ENCODE results near the gene P4HB. TPM values are rescaled to one million over a fixed set of nuclear protein-coding genes. Genes with fewer than 3 reads are reported as not detected.

The P4HB gene
- total RNA-seq, 1 donor from 2014 or later, result 462 TPM

GRCh38 chr17:81802856-81803643, 57.3 kb downstream of the P4HB start:
- Histone ChIP-seq H3K4me1 (no peaks in the 10 kb centered on the region), H3K36me3 (no peaks in the 10 kb centered on the region), H3K9me3 (no peaks in the 10 kb centered on the region), H3K27me3 (peaks cover 72% of the 10 kb centered on the region), H3K27ac (no peak overlapping the region), H3K4me3 (no peak overlapping the region)
- intact Hi-C loops (cut with DNase I), result no loop called here
- ATAC-seq (no peak), DNase-seq (no peak)
- TF ChIP-seq CTCF (IDR thresholded peaks at IDR 0.05), result no peak

GRCh38 chr17:81802048-81802758, 58.1 kb downstream of the P4HB start:
- peaks cover 65% of the 10 kb centered on the region for H3K27me3 ChIP-seq
- no peaks in the 10 kb centered on the region for H3K9me3 ChIP-seq
- intact Hi-C loops (cut with DNase I), result no loop called here
- no peak for DNase-seq
- no peak overlapping the region for H3K27ac ChIP-seq
- no peak for ATAC-seq
- H3K4me1 ChIP-seq, result no peaks in the 10 kb centered on the region
- H3K36me3 ChIP-seq, result no peaks in the 10 kb centered on the region
- no peak overlapping the region for H3K4me3 ChIP-seq
- TF ChIP-seq CTCF (IDR thresholded peaks at IDR 0.05), result no peak

GRCh38 chr17:81801327-81801726, 59.0 kb downstream of the P4HB start:
- no peak overlapping the region for H3K27ac ChIP-seq
- ATAC-seq (no peak), DNase-seq (no peak)
- peaks cover 57% of the 10 kb centered on the region for H3K27me3 ChIP-seq
- H3K9me3 ChIP-seq, result no peaks in the 10 kb centered on the region
- intact Hi-C loops (cut with DNase I), result no loop called here
- no peak for TF ChIP-seq CTCF (IDR thresholded peaks at IDR 0.05)
- H3K36me3 ChIP-seq, result no peaks in the 10 kb centered on the region
- no peak overlapping the region for H3K4me3 ChIP-seq
- H3K4me1 ChIP-seq, result no peaks in the 10 kb centered on the region

GRCh38 chr17:81794509-81794908, 65.8 kb downstream of the P4HB start:
- ATAC-seq (peak; percentile 99), DNase-seq (peak; percentile 80)
- Histone ChIP-seq H3K27me3 (no peaks in the 10 kb centered on the region), H3K9me3 (no peaks in the 10 kb centered on the region), H3K36me3 (no peaks in the 10 kb centered on the region), H3K4me3 (no peak overlapping the region), H3K4me1 (no peaks in the 10 kb centered on the region), H3K27ac (no peak overlapping the region)
- TF ChIP-seq CTCF (IDR thresholded peaks at IDR 0.05), result no peak
- intact Hi-C loops (cut with DNase I), result no loop called here

GRCh38 chr17:81794074-81794476, 66.3 kb downstream of the P4HB start:
- intact Hi-C loops (cut with DNase I), result no loop called here
- ATAC-seq (no peak), DNase-seq (no peak)
- Histone ChIP-seq H3K4me1 (no peaks in the 10 kb centered on the region), H3K9me3 (no peaks in the 10 kb centered on the region), H3K36me3 (no peaks in the 10 kb centered on the region), H3K27ac (no peak overlapping the region), H3K27me3 (no peaks in the 10 kb centered on the region), H3K4me3 (no peak overlapping the region)
- no peak for TF ChIP-seq CTCF (IDR thresholded peaks at IDR 0.05)

Other genes with a start within 250 kb of the P4HB start
- 93.6 TPM for gene NPLOC4, start 223.4 kb downstream of the P4HB start, total RNA-seq
- gene TSPAN10, start 223.3 kb downstream of the P4HB start, total RNA-seq, result 1.1 TPM
- gene PDE6G, start 204.0 kb downstream of the P4HB start, total RNA-seq, result 1.0 TPM
- 26.7 TPM for gene OXLD1, start 193.9 kb downstream of the P4HB start, total RNA-seq
- 13.7 TPM for gene CCDC137, start 193.8 kb downstream of the P4HB start, total RNA-seq
- gene ARL16, start 176.7 kb downstream of the P4HB start, total RNA-seq, result 19.5 TPM
- gene HGS, start 176.5 kb downstream of the P4HB start, total RNA-seq, result 88.3 TPM
- gene MRPL12, start 157.2 kb downstream of the P4HB start, total RNA-seq, result 40.3 TPM
- 6.3 TPM for gene SLC25A10, start 148.3 kb downstream of the P4HB start, total RNA-seq
- gene GCGR, start 56.4 kb downstream of the P4HB start, total RNA-seq, result not detected
- 72.8 TPM for gene MCRIP1, start 27.2 kb downstream of the P4HB start, total RNA-seq
- gene PPP1R27, start 25.5 kb downstream of the P4HB start, total RNA-seq, result not detected
- gene ARHGDIA, start 10.8 kb upstream of the P4HB start, total RNA-seq, result 386 TPM
- gene ALYREF, start 31.1 kb upstream of the P4HB start, total RNA-seq, result 39.4 TPM
- 91.0 TPM for gene ANAPC11, start 31.2 kb upstream of the P4HB start, total RNA-seq
- gene NPB, start 41.7 kb upstream of the P4HB start, total RNA-seq, result 0.55 TPM
- gene PCYT2, start 50.9 kb upstream of the P4HB start, total RNA-seq, result 46.1 TPM
- 27.5 TPM for gene SIRT7, start 57.6 kb upstream of the P4HB start, total RNA-seq
- 35.9 TPM for gene MAFG, start 67.2 kb upstream of the P4HB start, total RNA-seq
- 19.0 TPM for gene PYCR1, start 76.8 kb upstream of the P4HB start, total RNA-seq
- gene MYADML2, start 86.7 kb upstream of the P4HB start, total RNA-seq, result not detected
- gene NOTUM, start 100.7 kb upstream of the P4HB start, total RNA-seq, result 6.1 TPM
- 50.3 TPM for gene ASPSCR1, start 117.1 kb upstream of the P4HB start, total RNA-seq
- 40.2 TPM for gene CENPX, start 162.3 kb upstream of the P4HB start, total RNA-seq
- gene LRRC45, start 162.8 kb upstream of the P4HB start, total RNA-seq, result 12.2 TPM
- gene RAC3, start 171.1 kb upstream of the P4HB start, total RNA-seq, result 3.4 TPM
- gene DCXR, start 177.2 kb upstream of the P4HB start, total RNA-seq, result 143 TPM
- gene RFNG, start 191.3 kb upstream of the P4HB start, total RNA-seq, result 38.5 TPM
- gene GPS1, start 191.4 kb upstream of the P4HB start, total RNA-seq, result 78.0 TPM
- 82.4 TPM for gene DUS1L, start 205.3 kb upstream of the P4HB start, total RNA-seq
- 432 TPM for gene FASN, start 237.7 kb upstream of the P4HB start, total RNA-seq